ENCODE results near the gene SGCG.
"Not testable (repeated sequence)": the region's sequence is repeated elsewhere in the genome, so short reads cannot be mapped to it uniquely, and the experiment has no call there.

The SGCG gene

GRCh38 chr13:23231241-23231640 lies 50.5 kb downstream of the SGCG start:
- H3K4me1 ChIP-seq (ENCODE audit: control insufficient read depth, insufficient read depth, low read length), result no peaks in the 10 kb centered on the region
- no peak overlapping the region for H3K9ac ChIP-seq (ENCODE audit: low read depth, low read length)
- no peaks in the 10 kb centered on the region for H3K36me3 ChIP-seq (ENCODE audit: control insufficient read depth, insufficient read depth, low read length)
- no peaks in the 10 kb centered on the region for H3K27me3 ChIP-seq (ENCODE audit: control insufficient read depth, insufficient read depth, low read length)
- no peak overlapping the region for H3K4me3 ChIP-seq (ENCODE audit: low read depth, low read length)
- H3K9me3 ChIP-seq (ENCODE audit: control insufficient read depth, insufficient read depth, low read length), result no peaks in the 10 kb centered on the region

- Histone ChIP-seq H3K9ac (ENCODE audit: low read depth, low read length) (no peak overlapping the region), H3K36me3 (ENCODE audit: control insufficient read depth, insufficient read depth, low read length) (no peaks in the 10 kb centered on the region), H3K4me1 (ENCODE audit: control insufficient read depth, insufficient read depth, low read length) (no peaks in the 10 kb centered on the region), H3K27me3 (ENCODE audit: control insufficient read depth, insufficient read depth, low read length) (no peaks in the 10 kb centered on the region), H3K4me3 (ENCODE audit: low read depth, low read length) (no peak overlapping the region), H3K9me3 (ENCODE audit: control insufficient read depth, insufficient read depth, low read length) (no peaks in the 10 kb centered on the region)
These were observed 55.2 kb downstream of the SGCG start for GRCh38 chr13:23235994-23236393.

GRCh38 chr13:23243066-23243465 lies 62.3 kb downstream of the SGCG start:
- Histone ChIP-seq H3K4me1 (ENCODE audit: control insufficient read depth, insufficient read depth, low read length) (no peaks in the 10 kb centered on the region), H3K27me3 (ENCODE audit: control insufficient read depth, insufficient read depth, low read length) (no peaks in the 10 kb centered on the region), H3K4me3 (ENCODE audit: low read depth, low read length) (no peak overlapping the region), H3K36me3 (ENCODE audit: control insufficient read depth, insufficient read depth, low read length) (no peaks in the 10 kb centered on the region), H3K9ac (ENCODE audit: low read depth, low read length) (no peak overlapping the region), H3K9me3 (ENCODE audit: control insufficient read depth, insufficient read depth, low read length) (no peaks in the 10 kb centered on the region)

- H3K4me1 ChIP-seq (ENCODE audit: control insufficient read depth, insufficient read depth, low read length); H3K4me3 ChIP-seq (ENCODE audit: low read depth, low read length); H3K36me3 ChIP-seq (ENCODE audit: control insufficient read depth, insufficient read depth, low read length); H3K9me3 ChIP-seq (ENCODE audit: control insufficient read depth, insufficient read depth, low read length); H3K9ac ChIP-seq (ENCODE audit: low read depth, low read length); H3K27me3 ChIP-seq (ENCODE audit: control insufficient read depth, insufficient read depth, low read length): not testable (repeated sequence)
These were observed 67.6 kb downstream of the SGCG start for GRCh38 chr13:23248410-23248809.

GRCh38 chr13:23254506-23254905 lies 73.7 kb downstream of the SGCG start:
- H3K9me3 ChIP-seq (ENCODE audit: control insufficient read depth, insufficient read depth, low read length), result no peaks in the 10 kb centered on the region
- H3K36me3 ChIP-seq (ENCODE audit: control insufficient read depth, insufficient read depth, low read length), result no peaks in the 10 kb centered on the region
- no peak overlapping the region for H3K9ac ChIP-seq (ENCODE audit: low read depth, low read length)
- H3K4me1 ChIP-seq (ENCODE audit: control insufficient read depth, insufficient read depth, low read length), result no peaks in the 10 kb centered on the region
- H3K4me3 ChIP-seq (ENCODE audit: low read depth, low read length), result no peak overlapping the region
- no peaks in the 10 kb centered on the region for H3K27me3 ChIP-seq (ENCODE audit: control insufficient read depth, insufficient read depth, low read length)

- no peaks in the 10 kb centered on the region for H3K36me3 ChIP-seq (ENCODE audit: control insufficient read depth, insufficient read depth, low read length)
- no peaks in the 10 kb centered on the region for H3K9me3 ChIP-seq (ENCODE audit: control insufficient read depth, insufficient read depth, low read length)
- no peak overlapping the region for H3K9ac ChIP-seq (ENCODE audit: low read depth, low read length)
- H3K27me3 ChIP-seq (ENCODE audit: control insufficient read depth, insufficient read depth, low read length), result no peaks in the 10 kb centered on the region
- H3K4me3 ChIP-seq (ENCODE audit: low read depth, low read length), result no peak overlapping the region
- H3K4me1 ChIP-seq (ENCODE audit: control insufficient read depth, insufficient read depth, low read length), result no peaks in the 10 kb centered on the region
These were observed 86.8 kb downstream of the SGCG start for GRCh38 chr13:23267571-23267970.

GRCh38 chr13:23268441-23268840 lies 87.7 kb downstream of the SGCG start:
- Histone ChIP-seq H3K9me3 (ENCODE audit: control insufficient read depth, insufficient read depth, low read length) (no peaks in the 10 kb centered on the region), H3K27me3 (ENCODE audit: control insufficient read depth, insufficient read depth, low read length) (no peaks in the 10 kb centered on the region), H3K4me1 (ENCODE audit: control insufficient read depth, insufficient read depth, low read length) (no peaks in the 10 kb centered on the region), H3K36me3 (ENCODE audit: control insufficient read depth, insufficient read depth, low read length) (no peaks in the 10 kb centered on the region), H3K4me3 (ENCODE audit: low read depth, low read length) (no peak overlapping the region), H3K9ac (ENCODE audit: low read depth, low read length) (no peak overlapping the region)

- H3K4me3 ChIP-seq (ENCODE audit: low read depth, low read length), result no peak overlapping the region
These were observed 90.6 kb downstream of the SGCG start for GRCh38 chr13:23271331-23271730.

GRCh38 chr13:23273498-23273897 lies 92.7 kb downstream of the SGCG start:
- Histone ChIP-seq H3K27me3 (ENCODE audit: control insufficient read depth, insufficient read depth, low read length) (no peaks in the 10 kb centered on the region), H3K4me3 (ENCODE audit: low read depth, low read length) (no peak overlapping the region), H3K4me1 (ENCODE audit: control insufficient read depth, insufficient read depth, low read length) (no peaks in the 10 kb centered on the region), H3K9me3 (ENCODE audit: control insufficient read depth, insufficient read depth, low read length) (no peaks in the 10 kb centered on the region), H3K36me3 (ENCODE audit: control insufficient read depth, insufficient read depth, low read length) (no peaks in the 10 kb centered on the region), H3K9ac (ENCODE audit: low read depth, low read length) (no peak overlapping the region)

More at GRCh38 chr13:23271331-23271730, 90.6 kb downstream of the SGCG start:
- Histone ChIP-seq H3K27me3 (ENCODE audit: control insufficient read depth, insufficient read depth, low read length) (no peaks in the 10 kb centered on the region), H3K9me3 (ENCODE audit: control insufficient read depth, insufficient read depth, low read length) (no peaks in the 10 kb centered on the region), H3K4me1 (ENCODE audit: control insufficient read depth, insufficient read depth, low read length) (no peaks in the 10 kb centered on the region), H3K9ac (ENCODE audit: low read depth, low read length) (no peak overlapping the region), H3K36me3 (ENCODE audit: control insufficient read depth, insufficient read depth, low read length) (no peaks in the 10 kb centered on the region)

- Histone ChIP-seq H3K4me1 (ENCODE audit: control insufficient read depth, insufficient read depth, low read length) (no peaks in the 10 kb centered on the region), H3K9me3 (ENCODE audit: control insufficient read depth, insufficient read depth, low read length) (no peaks in the 10 kb centered on the region), H3K27me3 (ENCODE audit: control insufficient read depth, insufficient read depth, low read length) (no peaks in the 10 kb centered on the region), H3K9ac (ENCODE audit: low read depth, low read length) (no peak overlapping the region), H3K4me3 (ENCODE audit: low read depth, low read length) (no peak overlapping the region), H3K36me3 (ENCODE audit: control insufficient read depth, insufficient read depth, low read length) (no peaks in the 10 kb centered on the region)
These were observed 98.5 kb downstream of the SGCG start for GRCh38 chr13:23279321-23279720.

- no peaks in the 10 kb centered on the region for H3K4me1 ChIP-seq (ENCODE audit: control insufficient read depth, insufficient read depth, low read length)
- H3K27me3 ChIP-seq (ENCODE audit: control insufficient read depth, insufficient read depth, low read length), result no peaks in the 10 kb centered on the region
- no peak overlapping the region for H3K4me3 ChIP-seq (ENCODE audit: low read depth, low read length)
- no peaks in the 10 kb centered on the region for H3K9me3 ChIP-seq (ENCODE audit: control insufficient read depth, insufficient read depth, low read length)
- H3K9ac ChIP-seq (ENCODE audit: low read depth, low read length), result no peak overlapping the region
- H3K36me3 ChIP-seq (ENCODE audit: control insufficient read depth, insufficient read depth, low read length), result no peaks in the 10 kb centered on the region
These were observed 107.8 kb downstream of the SGCG start for GRCh38 chr13:23288564-23288963.

GRCh38 chr13:23288995-23289394 lies 108.2 kb downstream of the SGCG start:
- Histone ChIP-seq H3K4me1 (ENCODE audit: control insufficient read depth, insufficient read depth, low read length) (no peaks in the 10 kb centered on the region), H3K36me3 (ENCODE audit: control insufficient read depth, insufficient read depth, low read length) (no peaks in the 10 kb centered on the region), H3K27me3 (ENCODE audit: control insufficient read depth, insufficient read depth, low read length) (no peaks in the 10 kb centered on the region), H3K9ac (ENCODE audit: low read depth, low read length) (no peak overlapping the region), H3K9me3 (ENCODE audit: control insufficient read depth, insufficient read depth, low read length) (no peaks in the 10 kb centered on the region), H3K4me3 (ENCODE audit: low read depth, low read length) (no peak overlapping the region)

GRCh38 chr13:23289917-23290357 lies 109.2 kb downstream of the SGCG start:
- Histone ChIP-seq H3K27me3 (ENCODE audit: control insufficient read depth, insufficient read depth, low read length) (no peaks in the 10 kb centered on the region), H3K9ac (ENCODE audit: low read depth, low read length) (no peak overlapping the region), H3K9me3 (ENCODE audit: control insufficient read depth, insufficient read depth, low read length) (no peaks in the 10 kb centered on the region), H3K4me3 (ENCODE audit: low read depth, low read length) (no peak overlapping the region), H3K36me3 (ENCODE audit: control insufficient read depth, insufficient read depth, low read length) (no peaks in the 10 kb centered on the region), H3K4me1 (ENCODE audit: control insufficient read depth, insufficient read depth, low read length) (no peaks in the 10 kb centered on the region)

Measured in iPS-15b (cell line).